ENCODE data around the gene AEN. TPM values are rescaled to one million over a fixed set of nuclear protein-coding genes. Genes with fewer than 3 reads are reported as not detected.

Gene AEN
- total RNA-seq, 2 donors from 2014 or later = 47.1 to 81.4 TPM

- H3K4me1 Mint-ChIP-seq (ENCODE audit: low read depth in 2 of 2) = peaks cover 14 to 21% of the 10 kb centered on the region in 2 donors
- no peaks in the 10 kb centered on the region for H3K36me3 Mint-ChIP-seq
Observed at GRCh38 chr15:88653200-88654064, 32.3 kb downstream of the AEN start.

GRCh38 chr15:88654430-88655102 lies 33.4 kb downstream of the AEN start:
- no peak overlapping the region for H3K4me3 Mint-ChIP-seq
- H3K36me3 Mint-ChIP-seq = no peaks in the 10 kb centered on the region
- ATAC-seq = no peak
- peaks cover 4 to 13% of the 10 kb centered on the region in 2 donors for H3K4me1 Mint-ChIP-seq (ENCODE audit: low read depth in 2 of 2)
- peak overlapping the region in 1 of 2 donors; percentile 55 for H3K27ac Mint-ChIP-seq
- no peaks in the 10 kb centered on the region for H3K27me3 Mint-ChIP-seq
- no peaks in the 10 kb centered on the region for H3K9me3 Mint-ChIP-seq
- no peak for DNase-seq (ENCODE audit: low spot score)

More at GRCh38 chr15:88653200-88654064, 32.3 kb downstream of the AEN start:
- Mint-ChIP-seq H3K27ac (peak overlapping the region in 1 of 2 donors; percentile 71), H3K4me3 (no peak overlapping the region), H3K27me3 (no peaks in the 10 kb centered on the region), H3K9me3 (no peaks in the 10 kb centered on the region)
- ATAC-seq (no peak), DNase-seq (ENCODE audit: low spot score) (no peak)

- ATAC-seq (no peak), DNase-seq (ENCODE audit: low spot score) (no peak)
- Mint-ChIP-seq H3K27me3 (no peaks in the 10 kb centered on the region), H3K4me1 (ENCODE audit: low read depth in 2 of 2) (peaks cover 0 to 10% of the 10 kb centered on the region in 2 donors), H3K9me3 (no peaks in the 10 kb centered on the region), H3K4me3 (no peak overlapping the region), H3K27ac (peak overlapping the region in 1 of 2 donors; percentile 55), H3K36me3 (no peaks in the 10 kb centered on the region)
Observed at GRCh38 chr15:88655103-88655553, 34.0 kb downstream of the AEN start.

GRCh38 chr15:88655800-88656488 lies 34.8 kb downstream of the AEN start:
- DNase-seq (ENCODE audit: low spot score) (no peak), ATAC-seq (no peak)
- Mint-ChIP-seq H3K36me3 (no peaks in the 10 kb centered on the region), H3K4me1 (ENCODE audit: low read depth in 2 of 2) (peaks cover 0 to 10% of the 10 kb centered on the region in 2 donors), H3K27me3 (no peaks in the 10 kb centered on the region), H3K9me3 (no peaks in the 10 kb centered on the region), H3K27ac (no peak overlapping the region), H3K4me3 (no peak overlapping the region)

GRCh38 chr15:88656760-88657221 lies 35.7 kb downstream of the AEN start:
- Mint-ChIP-seq H3K27me3 (no peaks in the 10 kb centered on the region), H3K4me1 (ENCODE audit: low read depth in 2 of 2) (peaks cover 0 to 10% of the 10 kb centered on the region in 2 donors), H3K4me3 (no peak overlapping the region), H3K9me3 (no peaks in the 10 kb centered on the region), H3K36me3 (no peaks in the 10 kb centered on the region), H3K27ac (no peak overlapping the region)
- DNase-seq (ENCODE audit: low spot score) (no peak), ATAC-seq (no peak)

- DNase-seq (ENCODE audit: low spot score) = no peak
- no peak for ATAC-seq
- Mint-ChIP-seq H3K4me1 (ENCODE audit: low read depth in 2 of 2) (peaks cover 0 to 10% of the 10 kb centered on the region in 2 donors), H3K36me3 (no peaks in the 10 kb centered on the region), H3K9me3 (no peaks in the 10 kb centered on the region), H3K27me3 (no peaks in the 10 kb centered on the region), H3K4me3 (no peak overlapping the region), H3K27ac (peak overlapping the region in 1 of 2 donors; percentile 50)
Observed at GRCh38 chr15:88657326-88658069, 36.4 kb downstream of the AEN start.

- peaks cover 0 to 4% of the 10 kb centered on the region in 2 donors for H3K4me1 Mint-ChIP-seq (ENCODE audit: low read depth in 2 of 2)
- no peak overlapping the region for H3K27ac Mint-ChIP-seq
- H3K4me3 Mint-ChIP-seq = no peak overlapping the region
- no peak for ATAC-seq
- no peaks in the 10 kb centered on the region for H3K9me3 Mint-ChIP-seq
- H3K27me3 Mint-ChIP-seq = no peaks in the 10 kb centered on the region
- H3K36me3 Mint-ChIP-seq = no peaks in the 10 kb centered on the region
- no peak for DNase-seq (ENCODE audit: low spot score)
Observed at GRCh38 chr15:88658070-88658965, 37.2 kb downstream of the AEN start.

GRCh38 chr15:88658972-88659931 lies 38.1 kb downstream of the AEN start:
- Mint-ChIP-seq H3K4me3 (no peak overlapping the region), H3K36me3 (no peaks in the 10 kb centered on the region), H3K9me3 (no peaks in the 10 kb centered on the region), H3K4me1 (ENCODE audit: low read depth in 2 of 2) (peaks cover under 1 to 6% of the 10 kb centered on the region in 2 donors), H3K27me3 (no peaks in the 10 kb centered on the region), H3K27ac (no peak overlapping the region)
- ATAC-seq (no peak), DNase-seq (ENCODE audit: low spot score) (no peak)

- DNase-seq (ENCODE audit: low spot score) (no peak), ATAC-seq (no peak)
- H3K4me1 Mint-ChIP-seq (ENCODE audit: low read depth in 2 of 2) = peaks cover 5 to 8% of the 10 kb centered on the region in 2 donors
- no peak overlapping the region for H3K4me3 Mint-ChIP-seq
- no peaks in the 10 kb centered on the region for H3K27me3 Mint-ChIP-seq
- no peaks in the 10 kb centered on the region for H3K9me3 Mint-ChIP-seq
- H3K27ac Mint-ChIP-seq = no peak overlapping the region
- H3K36me3 Mint-ChIP-seq = no peaks in the 10 kb centered on the region
Observed at GRCh38 chr15:88661041-88661700, 40.0 kb downstream of the AEN start.

GRCh38 chr15:88661761-88662556 lies 40.8 kb downstream of the AEN start:
- Mint-ChIP-seq H3K36me3 (no peaks in the 10 kb centered on the region), H3K27ac (no peak overlapping the region)

More at GRCh38 chr15:88661761-88662556, 40.8 kb downstream of the AEN start:
- Mint-ChIP-seq H3K9me3 (no peaks in the 10 kb centered on the region), H3K4me1 (ENCODE audit: low read depth in 2 of 2) (peaks cover 5 to 8% of the 10 kb centered on the region in 2 donors), H3K4me3 (no peak overlapping the region), H3K27me3 (no peaks in the 10 kb centered on the region)
- ATAC-seq (no peak), DNase-seq (ENCODE audit: low spot score) (no peak)

Data from natural killer cell treated with Interleukin-12 subunit alpha and Interleukin-12 subunit beta and Interleukin-15 and Interleukin-18, amount 100 ng/mL, for 72 hours (primary cell).